Endothelial cell of umbilical vein (primary cell): ENCODE results near the gene WSB1. TPM values are rescaled to one million over a fixed set of nuclear protein-coding genes. Genes with fewer than 3 reads are reported as not detected.

Source experiments
- BruUV-seq: library from RNA; stranded (reverse); fragments of 400-500 nt; replicated peaks from 2 replicates; lab custom pipeline; 2021; lab: Mats Ljungman, UMichigan
- CTCF ChIA-PET: fragments of 300-600, 350-600 bp; sonication (Branson Sonifier 250); formaldehyde crosslinking; loops from one replicate; lab custom pipeline; 2021; ENCODE audit warnings: antibody characterized with exemption, inconsistent platforms; lab: Charles Lee
- POLR2A ChIA-PET: fragments of 300-600, 350-600 bp; sonication (Branson Sonifier 250); formaldehyde crosslinking; loops from one replicate; lab custom pipeline; 2021; ENCODE audit warnings: antibody characterized with exemption, inconsistent platforms; lab: Charles Lee
- DNase-seq: peaks from one replicate; pipeline ENCODE4 v3.0.0-alpha.2; 2011; ENCODE audit warnings: low read depth, low spot score
- FAIRE-seq: peaks from 2 replicates; lab custom pipeline; 2011; peaks lifted over from hg19 to GRCh38; lab: Jason Lieb, UNC
- H2AFZ ChIP-seq: 2 replicates; pipeline ENCODE4 v1.6.0; 2012; ENCODE audit warnings: low read depth, low read length, control low read depth, inconsistent platforms
- H3K27ac ChIP-seq: 2 replicates; pipeline ENCODE4 v1.5.1; 2011; ENCODE audit warnings: low read depth, mild to moderate bottlenecking, control low read depth, low read length, moderate library complexity; ENCODE audit not compliant: insufficient read depth
- H3K27me3 ChIP-seq, 2 experiments: 2 replicates each; pipeline versions ENCODE4 v1.6.0 to v1.6.1; 2011; ENCODE audit warnings: low read length in 2 of 2, mixed read lengths in 1 of 2; ENCODE audit not compliant: control insufficient read depth in 2 of 2, insufficient read depth in 2 of 2
- H3K36me3 ChIP-seq, 2 experiments: 2 replicates in 1 of 2; 3 replicates in 1 of 2; pipeline ENCODE4 v1.5.1; 2011; ENCODE audit warnings: low read length in 2 of 2, mild to moderate bottlenecking in 1 of 2, moderate library complexity in 1 of 2; ENCODE audit not compliant: control insufficient read depth in 2 of 2, insufficient read depth in 2 of 2; ENCODE audit errors: extremely low read depth in 1 of 2
- H3K4me1 ChIP-seq: 3 replicates; pipeline ENCODE4 v1.5.1; 2011; ENCODE audit warnings: mild to moderate bottlenecking, low read length; ENCODE audit not compliant: control insufficient read depth, insufficient read depth; ENCODE audit errors: extremely low read depth
- H3K4me2 ChIP-seq: 2 replicates; pipeline ENCODE4 v1.6.1; 2011; ENCODE audit warnings: low read length, control low read depth, mixed read lengths; ENCODE audit not compliant: insufficient read depth
- H3K4me3 ChIP-seq, 3 experiments: fragments of 200-600 bp in 1 of 3; sonication (generic), shearing (Covaris generic) in 1 of 3; replicated peaks in 1 of 3; 2 replicates each; pipeline ENCODE4 v1.5.1; 2011 to 2016; ENCODE audit warnings: control low read depth in 3 of 3, low read length in 3 of 3, mild to moderate bottlenecking in 2 of 3, inconsistent platforms in 1 of 3, low read depth in 1 of 3, moderate library complexity in 1 of 3; ENCODE audit not compliant: insufficient read depth in 1 of 3
- H3K79me2 ChIP-seq: 2 replicates; pipeline ENCODE4 v1.6.0; 2012; ENCODE audit warnings: low read length, inconsistent platforms; ENCODE audit not compliant: control insufficient read depth, insufficient read depth
- H3K9ac ChIP-seq: replicated peaks from 2 replicates; pipeline ENCODE3; 2011; ENCODE audit warnings: low read length, control low read depth; ENCODE audit not compliant: insufficient read depth; ENCODE audit errors: extremely low read depth
- H3K9me1 ChIP-seq: replicated peaks from 3 replicates; pipeline ENCODE4 v1.6.0; 2011; ENCODE audit warnings: mild to moderate bottlenecking, low read length; ENCODE audit not compliant: control insufficient read depth, insufficient read depth; ENCODE audit errors: extremely low read depth
- H3K9me3 ChIP-seq: replicated peaks from 2 replicates; pipeline ENCODE4 v1.5.1; 2012; ENCODE audit warnings: low read length, inconsistent platforms; ENCODE audit not compliant: control insufficient read depth, insufficient read depth
- H4K20me1 ChIP-seq: replicated peaks from 2 replicates; pipeline ENCODE3; 2011; ENCODE audit warnings: mild to moderate bottlenecking, low read length; ENCODE audit not compliant: control insufficient read depth, insufficient read depth; ENCODE audit errors: extremely low read depth
- EZH2 ChIP-seq: IDR thresholded peaks from 2 replicates; pipeline ENCODE4 v1.6.1; 2012; ENCODE audit warnings: borderline replicate concordance, low read depth, mild to moderate bottlenecking, moderate library complexity, low read length, inconsistent platforms; ENCODE audit not compliant: severe bottlenecking
- FOS ChIP-seq: IDR thresholded peaks from 2 replicates; pipeline ENCODE4 v1.6.1; 2011; ENCODE audit warnings: mild to moderate bottlenecking, low read length, moderate library complexity, borderline replicate concordance; ENCODE audit not compliant: insufficient read depth
- GATA2 ChIP-seq: IDR thresholded peaks from 2 replicates; pipeline ENCODE4 v1.7.0; 2011; ENCODE audit warnings: low read depth, mild to moderate bottlenecking, moderate library complexity, mixed read lengths, low read length; ENCODE audit not compliant: insufficient read length, insufficient read depth
- JUN ChIP-seq: IDR thresholded peaks from 2 replicates; pipeline ENCODE4 v1.6.1; 2011; ENCODE audit warnings: borderline replicate concordance, low read depth; ENCODE audit not compliant: insufficient read length, insufficient read depth
- MYC ChIP-seq: IDR thresholded peaks from one replicate; pipeline ENCODE4 v1.6.1; 2011; ENCODE audit warnings: mild to moderate bottlenecking, low read depth, low read length
- POLR2A ChIP-seq: IDR thresholded peaks from 2 replicates; pipeline ENCODE4 v1.6.1; 2012; ENCODE audit warnings: low read depth, mild to moderate bottlenecking, control low read depth, low read length
- dilution Hi-C: fragments of 300-500 bp; cut with MboI; formaldehyde crosslinking; loops from one replicate; pipeline ENCODE4 v1.15.0; 2019; ENCODE audit warnings: low sequenced_read_pairs; ENCODE audit not compliant: extremely low pct_ligation_motif_present
- intact Hi-C: fragments of 100-400 bp; cut with micrococcal nuclease; formaldehyde crosslinking; loops from one replicate; pipeline ENCODE4 v1.10.0; 2022
- polyA plus RNA-seq, 4 experiments: library from polyadenylated mRNA; depleted of rRNA in 3 of 4; stranded (reverse) in 3 of 4; unstranded in 1 of 4; fragments of >200 nt; gene quantifications; 2 replicates each; pipeline versions ENCODE4 v1.2.1 to v1.2.3, GENCODE V29; 2011 to 2012; ENCODE audit warnings: missing spikeins in 1 of 4
- total RNA-seq: library from RNA; stranded (reverse); gene quantifications from 2 replicates; pipeline ENCODE4 v1.2.3, GENCODE V29; 2021
- TF ChIP-seq, protein P1 (sequence below): IDR thresholded peaks from 2 replicates; pipeline ENCODE4 v1.6.1; 2011; ENCODE audit not compliant: insufficient read depth, insufficient read length

Gene WSB1
- total and polyA plus RNA-seq, 2 donors (not counting 3 experiments of a cell fraction or from before 2014, with no cell fraction given), result 471 to 736 TPM

DNA sequence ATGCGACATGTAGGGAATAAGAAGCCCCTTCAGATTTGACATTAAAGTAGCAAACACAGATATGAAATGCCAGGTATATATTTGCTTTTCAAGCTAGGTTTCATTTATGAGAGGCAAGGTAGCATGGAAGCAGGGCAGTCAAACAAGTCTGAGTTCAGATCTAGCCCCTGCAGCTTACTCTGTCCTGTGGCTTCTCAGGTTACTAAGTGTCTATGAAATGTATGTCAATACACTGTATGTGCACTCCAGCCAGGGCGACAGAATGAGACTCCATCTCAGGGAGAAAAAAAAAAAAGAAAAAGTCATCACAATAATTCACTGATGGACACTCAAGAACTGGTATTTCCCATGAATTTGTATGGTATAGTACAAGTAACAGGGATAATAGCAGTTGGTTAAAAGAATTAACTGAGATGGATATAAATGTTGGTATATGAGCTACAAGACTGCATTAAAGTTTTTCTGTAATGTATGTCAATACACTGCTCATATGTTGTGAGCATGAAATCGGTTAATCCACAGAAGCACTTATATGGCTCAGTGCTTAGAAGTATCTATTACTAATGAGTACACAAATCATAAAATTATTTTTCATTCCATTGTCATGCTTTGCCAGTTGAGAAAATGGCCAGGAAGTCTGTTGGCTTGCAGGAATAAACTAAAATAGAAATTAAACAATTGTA is 2.9 kb upstream of the WSB1 start:
- no peak for TF ChIP-seq EZH2
- H3K9me3 ChIP-seq, result no peaks in the 10 kb centered on the region
- FAIRE-seq (no peak), DNase-seq (no peak)
- ChIA-PET CTCF (interaction anchor here (0.8 to 11.2 kb wide), 3 partner anchors 26 to 54 kb away, joined by 3 to 109 read pairs (median 8); no protein-coding TSS in a partner anchor), POLR2A (interaction anchor here (0.6 kb wide), 1 partner anchor 9 kb away, joined by 3 read pairs; no protein-coding TSS in a partner anchor)
- H3K27ac ChIP-seq, result no peak overlapping the region
- no peak overlapping the region for H3K4me2 ChIP-seq
- intact Hi-C loops, result no loop called here
- no peaks in the 10 kb centered on the region for H3K9me1 ChIP-seq
- H3K9ac ChIP-seq, result no peak overlapping the region
- H2AFZ ChIP-seq, result no peak overlapping the region
- no TSS peak for BruUV-seq
- no peaks in the 10 kb centered on the region for H3K36me3 ChIP-seq
- no peaks in the 10 kb centered on the region for H3K27me3 ChIP-seq
- peaks cover 6% of the 10 kb centered on the region for H3K4me1 ChIP-seq
- no peaks in the 10 kb centered on the region for H4K20me1 ChIP-seq
- peaks cover 21% of the 10 kb centered on the region for H3K79me2 ChIP-seq
- dilution Hi-C loops, result no loop called here
- no peak overlapping the region for H3K4me3 ChIP-seq

- H3K4me2 ChIP-seq, result peak overlapping the region; percentile 62
- no peak for TF ChIP-seq JUN
- TF ChIP-seq POLR2A, result no peak
- no peak for TF ChIP-seq GATA2
- no peak for TF ChIP-seq FOS
- TF ChIP-seq, protein P1, sequence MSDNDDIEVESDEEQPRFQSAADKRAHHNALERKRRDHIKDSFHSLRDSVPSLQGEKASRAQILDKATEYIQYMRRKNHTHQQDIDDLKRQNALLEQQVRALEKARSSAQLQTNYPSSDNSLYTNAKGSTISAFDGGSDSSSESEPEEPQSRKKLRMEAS, result no peak
- TF ChIP-seq MYC, result no peak
- no peak for TF ChIP-seq EZH2
- no peaks in the 10 kb centered on the region for H3K9me3 ChIP-seq
- H3K27me3 ChIP-seq, result no peaks in the 10 kb centered on the region
- intact Hi-C loops, result no loop called here
- dilution Hi-C loops, result no loop called here
- no peaks in the 10 kb centered on the region for H3K9me1 ChIP-seq
- DNase-seq (no peak), FAIRE-seq (no peak)
- ChIA-PET CTCF (interaction anchor here (1.2 to 11.2 kb wide), 6 partner anchors 40 to 306 kb away, joined by 5 to 109 read pairs (median 12); no protein-coding TSS in a partner anchor), POLR2A (interaction anchor here (0.6 to 2.6 kb wide), 8 partner anchors 25 to 59 kb away, joined by 3 to 20 read pairs (median 6); no protein-coding TSS in a partner anchor)
- peak overlapping the region; percentile 96 for H3K9ac ChIP-seq
- H2AFZ ChIP-seq, result peak overlapping the region; percentile 66
- peak overlapping the region; percentile 94 for H3K27ac ChIP-seq
- H3K79me2 ChIP-seq, result peaks cover 44% of the 10 kb centered on the region
- H4K20me1 ChIP-seq, result no peaks in the 10 kb centered on the region
- H3K4me1 ChIP-seq, result peaks cover 12% of the 10 kb centered on the region
- no peak overlapping the region for H3K4me3 ChIP-seq
- no TSS peak for BruUV-seq
- no peaks in the 10 kb centered on the region for H3K36me3 ChIP-seq
These were observed 486 bp upstream of the WSB1 start for GRCh38 chr17:27293359-27293897.
